ENCODE data around the gene PPP1R37.

The PPP1R37 gene

DNA sequence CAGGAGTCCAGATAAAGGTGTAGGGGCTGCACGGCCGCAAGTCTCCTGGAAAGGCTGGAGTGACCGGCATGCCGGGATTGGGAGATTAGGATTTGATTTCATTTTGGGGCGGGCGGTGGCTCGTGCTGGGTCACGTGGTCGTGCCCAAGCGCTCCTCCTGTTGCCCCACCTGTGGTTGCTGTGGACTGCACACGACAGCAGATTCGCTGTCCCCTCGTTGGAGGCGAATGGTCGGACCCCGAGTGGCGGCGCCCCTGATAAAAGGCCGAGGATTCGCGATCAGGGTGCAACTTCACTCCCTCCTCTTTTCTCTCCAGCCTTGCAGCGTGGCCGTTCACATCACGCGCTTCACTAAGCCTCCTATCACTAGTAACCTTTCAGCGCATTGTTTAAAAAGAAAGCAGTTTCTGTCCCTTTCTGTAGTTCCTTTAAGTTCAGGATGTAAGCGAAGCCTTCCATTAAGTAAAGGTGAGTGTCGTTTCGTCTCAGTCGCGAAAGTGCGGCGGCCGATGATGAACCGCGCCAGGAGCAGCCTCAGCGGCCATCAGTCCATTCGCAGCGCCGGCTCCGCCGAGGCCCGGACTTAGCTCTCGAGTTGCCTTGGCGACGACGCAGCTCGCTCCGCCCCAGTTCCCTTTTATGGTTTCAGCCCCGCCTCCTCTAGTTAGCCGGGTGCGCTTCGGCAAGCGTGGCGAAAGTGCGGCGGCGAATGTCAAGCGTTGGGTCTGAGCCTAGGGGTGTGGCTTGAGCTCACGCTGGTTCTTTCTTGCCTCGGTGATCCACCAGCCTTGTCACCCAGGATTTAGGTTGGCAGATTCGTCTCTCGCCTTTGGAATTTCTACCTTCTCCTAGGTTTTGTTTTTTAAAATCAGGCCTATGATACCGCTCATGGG lies 1.7 kb upstream of the PPP1R37 start:
- peak; percentile 92 for DNase-seq (ENCODE audit: extremely low spot score)
- TF ChIP-seq, protein P1, sequence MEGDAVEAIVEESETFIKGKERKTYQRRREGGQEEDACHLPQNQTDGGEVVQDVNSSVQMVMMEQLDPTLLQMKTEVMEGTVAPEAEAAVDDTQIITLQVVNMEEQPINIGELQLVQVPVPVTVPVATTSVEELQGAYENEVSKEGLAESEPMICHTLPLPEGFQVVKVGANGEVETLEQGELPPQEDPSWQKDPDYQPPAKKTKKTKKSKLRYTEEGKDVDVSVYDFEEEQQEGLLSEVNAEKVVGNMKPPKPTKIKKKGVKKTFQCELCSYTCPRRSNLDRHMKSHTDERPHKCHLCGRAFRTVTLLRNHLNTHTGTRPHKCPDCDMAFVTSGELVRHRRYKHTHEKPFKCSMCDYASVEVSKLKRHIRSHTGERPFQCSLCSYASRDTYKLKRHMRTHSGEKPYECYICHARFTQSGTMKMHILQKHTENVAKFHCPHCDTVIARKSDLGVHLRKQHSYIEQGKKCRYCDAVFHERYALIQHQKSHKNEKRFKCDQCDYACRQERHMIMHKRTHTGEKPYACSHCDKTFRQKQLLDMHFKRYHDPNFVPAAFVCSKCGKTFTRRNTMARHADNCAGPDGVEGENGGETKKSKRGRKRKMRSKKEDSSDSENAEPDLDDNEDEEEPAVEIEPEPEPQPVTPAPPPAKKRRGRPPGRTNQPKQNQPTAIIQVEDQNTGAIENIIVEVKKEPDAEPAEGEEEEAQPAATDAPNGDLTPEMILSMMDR (IDR thresholded peaks at IDR 0.05; ENCODE audit: control extremely low read depth, extremely low read depth, low read depth, missing control alignments), result no peak
- ChIA-PET CTCF (interaction anchor here (0.7 to 2.8 kb wide), 13 partner anchors 11 to 708 kb away, joined by 3 to 15 read pairs (median 3); partner anchors contain the start of genes BLOC1S3, CLASRP and GEMIN7), POLR2A (interaction anchor here (0.5 to 0.7 kb wide), 3 partner anchors 70 to 570 kb away, joined by 3 to 4 read pairs (median 3); no protein-coding TSS in a partner anchor)

DNA sequence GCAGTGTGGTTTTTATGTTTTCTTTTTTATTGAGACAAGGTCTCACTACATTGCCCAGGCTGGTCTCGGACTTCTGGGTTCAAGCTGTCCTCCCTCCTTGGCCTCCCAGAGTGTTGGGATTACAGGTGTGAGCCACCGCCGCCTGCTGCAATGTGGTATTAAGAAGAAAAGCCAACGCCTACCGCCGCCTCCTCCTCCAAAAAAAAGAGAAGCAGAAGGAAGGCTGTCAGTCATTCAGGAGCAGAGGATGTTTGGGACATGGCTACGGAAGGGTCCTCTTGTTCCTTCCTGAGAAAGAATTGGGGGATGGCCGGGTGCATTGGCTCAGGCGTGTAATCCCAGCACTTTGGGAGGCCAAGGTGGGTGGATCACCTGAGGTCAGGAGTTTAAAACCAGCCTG lies 1.2 kb downstream of the PPP1R37 start:
- DNase-seq (ENCODE audit: extremely low spot score), result no peak
- CTCF ChIA-PET, result interaction anchor here (2.0 kb wide), 1 partner anchor 8 kb away, joined by 6 read pairs; no protein-coding TSS in a partner anchor
- TF ChIP-seq, protein P1 (IDR thresholded peaks at IDR 0.05; ENCODE audit: control extremely low read depth, extremely low read depth, low read depth, missing control alignments), result no peak
- POLR2A ChIA-PET, result no interaction called here

DNA sequence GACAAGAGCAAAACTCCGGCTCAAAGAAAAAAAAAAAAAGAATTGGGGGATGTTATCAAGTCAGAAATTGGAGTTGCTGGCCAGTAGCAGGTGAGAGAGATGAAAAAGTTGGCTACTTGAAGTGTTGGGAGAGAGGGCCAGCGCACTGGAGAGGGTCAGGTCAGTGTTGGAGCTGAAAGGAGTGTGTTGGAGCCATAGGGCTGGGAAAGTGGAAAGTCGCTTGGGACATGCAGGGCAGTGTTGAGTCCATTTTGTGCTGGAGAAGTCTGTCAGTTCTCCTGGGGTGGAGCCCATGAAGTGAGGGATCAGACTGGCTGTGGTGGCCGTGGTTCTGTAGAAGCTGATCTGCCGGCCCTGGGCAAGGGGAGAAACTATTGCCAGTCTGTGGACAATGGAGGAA lies 1.7 kb downstream of the PPP1R37 start:
- CTCF ChIA-PET, result no interaction called here
- no peak for DNase-seq (ENCODE audit: extremely low spot score)
- TF ChIP-seq, protein P1 (IDR thresholded peaks at IDR 0.05; ENCODE audit: control extremely low read depth, extremely low read depth, low read depth, missing control alignments), result no peak
- POLR2A ChIA-PET, result no interaction called here

DNA sequence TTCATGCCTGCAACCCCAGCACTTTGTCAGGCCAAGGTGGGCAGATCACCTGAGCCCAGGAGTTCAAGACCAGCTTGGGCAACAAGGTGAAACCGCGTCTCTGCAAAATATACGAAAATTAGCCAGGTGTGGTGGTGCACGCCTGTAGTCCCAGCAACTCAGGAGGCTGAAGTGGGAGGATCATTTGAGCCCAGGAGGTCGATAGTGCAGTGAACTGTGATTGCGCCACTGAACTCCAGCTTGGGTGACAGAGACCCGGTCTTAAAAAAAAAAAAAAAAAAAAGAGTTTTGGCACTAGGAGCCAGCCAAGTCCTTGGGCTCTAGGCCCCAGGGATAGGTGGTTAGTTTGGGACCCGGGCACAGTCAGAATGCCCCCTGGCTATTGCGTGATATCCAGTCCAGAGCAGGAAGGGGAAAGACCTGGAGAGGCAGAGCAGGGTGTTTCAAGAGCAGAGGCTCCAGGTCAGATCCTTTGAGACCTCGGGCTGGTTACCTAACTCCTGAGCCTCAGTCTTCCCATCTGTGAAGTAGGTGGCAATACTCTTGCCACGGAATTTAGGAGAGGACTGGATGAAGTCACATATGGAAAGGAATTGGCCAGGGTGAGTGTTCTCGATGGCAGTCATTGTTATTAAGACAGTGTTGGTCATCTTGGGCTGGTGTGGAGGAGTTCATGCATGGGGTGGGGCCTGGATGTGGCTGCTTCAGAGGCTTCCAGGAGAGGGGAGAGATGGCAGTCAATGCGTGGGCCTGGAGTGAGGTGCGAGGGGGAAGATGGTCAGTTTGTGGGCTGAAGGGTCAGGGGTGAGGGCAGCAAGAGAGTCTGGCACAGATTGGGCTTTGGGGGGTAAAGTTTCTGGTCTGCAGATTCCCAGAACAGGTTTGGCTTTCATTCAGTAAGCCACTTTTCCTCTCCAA lies 2.8 kb downstream of the PPP1R37 start:
- ChIA-PET POLR2A (no interaction called here), CTCF (interaction anchor here (1.3 kb wide), 1 partner anchor 12 kb away, joined by 3 read pairs; no protein-coding TSS in a partner anchor)
- TF ChIP-seq, protein P1 (IDR thresholded peaks at IDR 0.05; ENCODE audit: control extremely low read depth, extremely low read depth, low read depth, missing control alignments), result no peak
- DNase-seq (ENCODE audit: extremely low spot score), result no peak

DNA sequence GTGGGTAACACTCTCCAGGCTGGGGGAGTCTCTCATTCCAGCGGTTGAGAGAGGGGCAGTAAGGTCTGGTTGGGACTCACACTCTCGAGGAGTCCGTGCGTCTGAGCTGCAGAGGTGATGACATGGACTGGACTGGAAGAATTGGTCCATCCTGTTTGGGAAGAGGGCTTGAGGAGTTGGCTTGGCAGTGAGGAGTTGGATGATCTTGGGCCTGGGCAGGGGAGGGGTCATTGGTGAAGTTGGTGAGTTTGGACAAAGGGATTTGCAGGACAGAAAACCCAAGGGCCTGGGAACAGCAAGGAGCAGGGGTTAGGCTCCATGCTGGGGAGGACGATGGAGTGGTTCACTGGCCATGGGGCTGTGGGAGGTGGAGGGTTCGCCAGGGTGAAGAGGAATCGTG lies 3.7 kb downstream of the PPP1R37 start:
- CTCF ChIA-PET, result interaction anchor here (1.3 kb wide), 1 partner anchor 13 kb away, joined by 3 read pairs; no protein-coding TSS in a partner anchor
- POLR2A ChIA-PET, result no interaction called here
- TF ChIP-seq, protein P1 (IDR thresholded peaks at IDR 0.05; ENCODE audit: control extremely low read depth, extremely low read depth, low read depth, missing control alignments), result no peak
- DNase-seq (ENCODE audit: extremely low spot score), result no peak

DNA sequence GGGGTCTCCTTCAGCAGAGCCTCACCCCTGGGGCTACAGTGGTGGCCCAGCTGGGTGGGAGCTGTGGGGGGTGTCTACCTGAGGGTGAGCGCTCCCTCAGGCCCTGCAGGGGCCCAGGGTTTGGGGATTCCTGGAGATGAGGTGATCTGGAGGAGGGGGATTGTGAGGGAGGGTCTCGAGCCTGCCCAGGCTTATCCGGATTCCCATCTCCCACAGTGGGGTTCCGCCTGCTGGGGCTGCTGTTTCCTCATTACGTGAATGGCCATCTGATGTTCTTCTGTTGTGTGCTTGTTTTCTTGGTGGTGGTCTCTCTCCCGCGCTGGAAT lies 4.4 kb downstream of the PPP1R37 start:
- TF ChIP-seq, protein P1 (IDR thresholded peaks at IDR 0.05; ENCODE audit: control extremely low read depth, extremely low read depth, low read depth, missing control alignments), result no peak
- no peak for DNase-seq (ENCODE audit: extremely low spot score)
- POLR2A ChIA-PET, result no interaction called here
- CTCF ChIA-PET, result interaction anchor here (1.3 to 1.9 kb wide), 3 partner anchors 14 to 342 kb away, joined by 3 to 4 read pairs (median 3); no protein-coding TSS in a partner anchor

All from GM10248 (cell line).